Fibroblast of pulmonary artery (primary cell): Measurements from ENCODE around the gene TOMM70.
"Not testable (repeated sequence)": the region's sequence is repeated elsewhere in the genome, so short reads cannot be mapped to it uniquely, and the experiment has no call there.

ENCODE experiments used
- DNase-seq: peaks from one replicate; pipeline ENCODE4 v3.0.0-alpha.2; 2010; ENCODE audit warnings: low read depth
- H3K4me3 ChIP-seq: replicated peaks from 2 replicates; pipeline ENCODE4 v1.5.1; 2011; ENCODE audit warnings: low read depth, mild to moderate bottlenecking, control low read depth, low read length, moderate library complexity
- CTCF ChIP-seq: IDR thresholded peaks from 2 replicates; pipeline ENCODE4 v1.5.1; 2011; ENCODE audit warnings: mild to moderate bottlenecking, control low read depth, low read length, inconsistent platforms; ENCODE audit errors: missing control alignments

TOMM70 gene

DNA sequence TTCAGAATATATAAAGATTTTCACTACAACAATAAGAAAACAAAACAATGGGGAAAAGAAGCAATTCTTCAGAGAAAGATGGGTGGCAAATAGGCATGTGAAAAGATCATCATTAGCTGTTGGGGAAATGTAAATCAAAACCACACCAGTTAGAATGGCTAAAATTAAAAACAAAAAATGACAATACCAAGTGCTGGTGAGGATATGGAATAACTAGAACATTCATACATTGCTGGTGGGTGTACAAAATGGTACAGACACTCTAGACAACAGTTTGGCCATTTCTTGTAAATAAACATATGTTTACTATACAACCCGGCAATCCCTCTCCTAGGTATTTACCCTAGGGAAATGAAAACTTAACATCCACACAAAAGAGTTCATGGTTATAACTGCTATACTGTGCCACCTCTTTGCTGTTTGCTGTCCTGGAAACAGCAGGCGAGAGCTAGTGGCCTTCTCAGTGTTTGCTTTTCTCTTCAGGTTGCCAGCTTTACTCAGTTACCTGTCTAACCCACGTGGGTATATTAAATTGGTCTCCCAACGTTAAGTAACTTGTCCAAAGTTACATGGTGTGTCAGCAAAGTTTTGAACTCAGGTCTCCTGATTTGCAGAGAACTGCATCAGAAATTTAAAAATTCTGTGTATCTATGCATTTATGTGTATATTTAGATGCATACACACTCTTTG is 70.9 kb downstream of the TOMM70 start:
- no peak overlapping the region for H3K4me3 ChIP-seq
- no peak for TF ChIP-seq CTCF
- no peak for DNase-seq

- DNase-seq, result not testable (repeated sequence)
These were observed 73.5 kb downstream of the TOMM70 start for GRCh38 chr3:100327377-100327776.

GRCh38 chr3:100325827-100326226 is 75.1 kb downstream of the TOMM70 start:
- TF ChIP-seq CTCF, result no peak
- DNase-seq, result no peak
- no peak overlapping the region for H3K4me3 ChIP-seq

More at GRCh38 chr3:100327377-100327776, 73.5 kb downstream of the TOMM70 start:
- not testable (repeated sequence) for H3K4me3 ChIP-seq

DNA sequence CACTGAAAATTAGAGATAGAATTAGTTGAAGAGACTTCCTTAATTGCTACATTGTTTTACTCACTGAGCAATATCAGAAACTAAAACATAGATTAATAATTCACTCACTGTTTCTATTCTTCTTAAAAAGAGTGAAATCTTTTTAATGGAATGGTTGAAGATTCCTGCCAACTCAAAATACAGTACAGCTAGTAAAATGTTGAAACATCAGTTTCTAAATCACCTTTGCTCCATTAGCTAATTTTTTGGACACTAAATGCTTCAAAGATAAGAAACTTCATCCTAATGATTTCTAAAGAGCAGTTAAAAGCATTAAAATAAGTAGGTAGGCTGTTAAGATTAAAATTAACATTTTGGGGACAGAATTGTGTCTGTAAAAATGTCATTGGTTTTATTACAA is 76.8 kb downstream of the TOMM70 start:
- no peak overlapping the region for H3K4me3 ChIP-seq
- no peak for DNase-seq
- no peak for TF ChIP-seq CTCF

- no peak overlapping the region for H3K4me3 ChIP-seq
- no peak for DNase-seq
- no peak for TF ChIP-seq CTCF
These were observed 80.9 kb downstream of the TOMM70 start for GRCh38 chr3:100319951-100320350.

DNA sequence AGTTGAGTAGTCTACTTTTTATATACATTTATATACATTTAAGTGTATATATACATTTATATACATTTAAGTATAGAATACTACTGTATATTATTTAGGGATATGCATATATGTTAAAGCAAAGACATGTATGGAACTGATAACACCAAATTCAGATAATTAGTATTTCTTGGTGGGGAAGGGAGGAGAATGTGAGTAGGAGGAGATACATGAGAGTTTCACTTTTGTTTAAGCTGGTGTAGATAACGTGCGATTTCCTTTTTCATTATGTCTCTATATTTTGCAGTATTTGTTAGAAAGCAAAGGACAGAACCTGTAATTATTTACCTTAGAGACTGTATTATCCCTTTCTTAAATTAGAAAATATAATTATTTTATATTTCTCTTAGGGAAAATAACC is 83.0 kb downstream of the TOMM70 start:
- no peak for TF ChIP-seq CTCF
- no peak for DNase-seq
- no peak overlapping the region for H3K4me3 ChIP-seq

- peak; percentile 81 for DNase-seq
- H3K4me3 ChIP-seq, result no peak overlapping the region
- TF ChIP-seq CTCF, result peak; percentile 71
These were observed 84.2 kb downstream of the TOMM70 start for GRCh38 chr3:100316641-100317069.
